Measurements from ENCODE around the gene LMAN1.

The LMAN1 gene, protein sequence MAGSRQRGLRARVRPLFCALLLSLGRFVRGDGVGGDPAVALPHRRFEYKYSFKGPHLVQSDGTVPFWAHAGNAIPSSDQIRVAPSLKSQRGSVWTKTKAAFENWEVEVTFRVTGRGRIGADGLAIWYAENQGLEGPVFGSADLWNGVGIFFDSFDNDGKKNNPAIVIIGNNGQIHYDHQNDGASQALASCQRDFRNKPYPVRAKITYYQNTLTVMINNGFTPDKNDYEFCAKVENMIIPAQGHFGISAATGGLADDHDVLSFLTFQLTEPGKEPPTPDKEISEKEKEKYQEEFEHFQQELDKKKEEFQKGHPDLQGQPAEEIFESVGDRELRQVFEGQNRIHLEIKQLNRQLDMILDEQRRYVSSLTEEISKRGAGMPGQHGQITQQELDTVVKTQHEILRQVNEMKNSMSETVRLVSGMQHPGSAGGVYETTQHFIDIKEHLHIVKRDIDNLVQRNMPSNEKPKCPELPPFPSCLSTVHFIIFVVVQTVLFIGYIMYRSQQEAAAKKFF

GRCh38 chr18:59358712-59359575 is at the start of gene LMAN1:
Gene LMAN1 (minus strand): TSS chr18:59359265. CDS start chr18:59359244, 21 bp downstream.
- peak; percentile 99 for DNase-seq (ENCODE audit: low spot score)

GRCh38 chr18:59402432-59403090 is 43.5 kb upstream of the LMAN1 start:
- peak; percentile 98 for DNase-seq (ENCODE audit: low spot score)

DNA sequence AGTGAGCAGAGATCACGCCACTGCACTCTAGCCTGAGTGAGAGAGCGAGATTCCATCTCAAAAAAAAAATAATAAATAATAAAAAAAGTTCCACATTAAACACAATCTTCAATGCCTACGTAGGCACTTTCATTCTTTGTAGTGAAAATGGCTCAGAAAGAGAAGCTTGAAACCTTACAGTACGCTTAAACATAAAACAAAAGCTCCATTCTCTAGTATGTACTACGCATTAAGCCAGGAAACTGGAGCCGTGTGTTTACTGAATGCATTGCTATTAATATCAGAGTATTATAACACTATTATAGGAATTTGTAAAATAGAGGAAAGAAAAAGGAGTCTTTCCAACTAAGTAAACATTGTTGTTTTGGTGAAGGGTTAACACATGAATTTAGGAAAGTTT is 41.3 kb upstream of the LMAN1 start:
- DNase-seq (ENCODE audit: low spot score) = no peak

- peak; percentile 27 for DNase-seq (ENCODE audit: low spot score)
Observed at GRCh38 chr18:59395226-59396175, 36.4 kb upstream of the LMAN1 start.

DNA sequence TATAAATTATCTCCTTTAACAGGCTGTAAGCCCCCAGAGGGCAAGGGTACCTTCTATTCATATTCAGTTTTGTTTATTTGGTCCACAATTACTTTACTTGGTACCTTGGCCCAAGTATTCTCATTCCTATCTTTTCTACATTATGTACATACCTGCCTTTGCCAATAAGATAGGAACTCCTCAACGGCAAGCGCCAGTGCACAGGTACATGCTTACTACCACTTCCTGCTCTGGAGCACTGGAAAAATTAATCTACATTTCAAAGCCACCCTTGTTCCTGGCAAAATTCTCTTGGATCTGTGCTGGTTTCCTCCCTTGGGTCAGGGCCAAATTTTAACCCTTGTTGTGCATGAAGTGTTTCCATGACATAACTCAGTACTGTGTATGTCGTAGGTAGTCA is 34.3 kb upstream of the LMAN1 start:
- DNase-seq (ENCODE audit: low spot score) = no peak

GRCh38 chr18:59388817-59389216 is 29.8 kb upstream of the LMAN1 start:
- DNase-seq (ENCODE audit: low spot score) = no peak

DNA sequence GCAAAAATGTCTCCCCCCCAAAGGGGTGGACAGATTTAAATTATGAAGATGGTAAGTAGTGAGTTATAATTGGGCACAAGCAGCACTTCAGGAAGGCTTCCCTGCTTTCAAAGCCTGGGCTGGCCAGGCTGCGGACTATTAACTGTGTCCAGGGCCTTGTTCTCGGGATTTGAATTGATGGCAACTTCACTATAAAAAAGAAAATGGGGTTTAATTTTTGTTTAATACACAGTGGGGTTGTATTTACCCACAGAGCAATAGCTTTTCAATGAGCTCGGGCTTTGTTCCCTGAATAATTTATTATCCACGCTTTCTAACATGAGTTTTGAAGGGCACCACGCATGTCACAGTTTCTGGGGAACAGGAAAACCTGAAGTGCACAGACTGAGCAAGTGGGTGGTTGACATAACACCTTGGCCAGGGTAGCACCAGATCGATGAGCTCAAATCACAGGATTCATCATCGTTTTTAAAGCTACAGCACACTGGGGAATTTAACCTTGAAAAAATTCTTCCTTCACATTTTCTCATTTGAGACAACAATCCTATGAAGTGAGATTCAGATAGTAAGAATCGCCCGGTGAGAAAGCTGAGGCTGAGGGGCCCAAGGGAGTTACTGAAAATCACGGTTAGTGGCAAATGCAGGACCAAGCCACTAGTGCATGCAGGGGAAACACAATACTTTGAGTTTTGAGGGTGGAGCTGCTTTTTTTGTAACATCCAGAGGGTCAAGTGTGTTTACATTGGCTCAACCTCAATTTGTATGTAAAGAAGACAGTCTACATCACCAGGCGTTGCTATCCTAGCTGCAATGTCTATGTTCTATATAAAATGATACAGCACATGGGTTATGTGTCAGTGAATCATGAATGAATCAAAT is 28.9 kb upstream of the LMAN1 start:
- DNase-seq (ENCODE audit: low spot score) = no peak

DNA sequence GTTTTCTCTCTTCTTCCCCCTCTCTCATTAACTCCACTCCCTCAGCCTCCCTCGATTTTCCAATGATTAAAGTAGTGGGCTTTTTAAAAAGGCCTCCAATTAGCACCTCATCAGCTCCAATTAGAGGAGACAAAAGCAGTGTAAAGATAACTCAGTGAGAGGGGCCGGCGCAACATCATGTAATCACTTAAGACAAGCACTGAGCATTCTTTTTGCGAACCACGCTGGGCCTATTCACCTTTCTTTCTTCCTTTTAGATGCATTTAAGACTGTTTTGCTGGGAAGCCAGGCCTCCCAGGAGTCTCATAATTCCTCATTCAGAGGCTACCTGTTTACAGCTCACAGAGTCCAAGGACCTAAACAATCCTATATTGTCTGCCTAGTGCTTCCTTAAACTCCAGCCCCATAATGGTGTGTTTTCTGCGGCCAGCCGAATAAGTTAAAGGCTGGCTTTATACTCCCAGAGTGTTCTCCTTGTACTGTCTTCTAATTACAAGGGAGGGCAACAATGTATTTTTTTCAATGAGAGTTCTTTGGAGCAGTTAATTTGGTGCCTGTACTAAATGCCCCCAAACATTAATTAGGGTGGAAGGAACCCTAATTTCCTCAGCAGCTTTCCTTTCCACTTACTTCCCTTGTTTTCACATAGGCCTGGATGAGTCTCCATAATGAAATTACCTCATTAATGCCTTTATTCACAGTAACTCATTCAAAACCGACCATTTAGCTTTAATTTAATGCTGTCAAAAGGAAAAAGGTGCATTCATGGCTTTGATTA is 28.0 kb upstream of the LMAN1 start:
- no peak for DNase-seq (ENCODE audit: low spot score)

GRCh38 chr18:59385191-59385590 is 26.1 kb upstream of the LMAN1 start:
- DNase-seq (ENCODE audit: low spot score) = no peak

GRCh38 chr18:59383851-59384250 is 24.8 kb upstream of the LMAN1 start:
- DNase-seq (ENCODE audit: low spot score) = no peak

- no peak for DNase-seq (ENCODE audit: low spot score)
Observed at GRCh38 chr18:59382383-59382782, 23.3 kb upstream of the LMAN1 start.

DNA sequence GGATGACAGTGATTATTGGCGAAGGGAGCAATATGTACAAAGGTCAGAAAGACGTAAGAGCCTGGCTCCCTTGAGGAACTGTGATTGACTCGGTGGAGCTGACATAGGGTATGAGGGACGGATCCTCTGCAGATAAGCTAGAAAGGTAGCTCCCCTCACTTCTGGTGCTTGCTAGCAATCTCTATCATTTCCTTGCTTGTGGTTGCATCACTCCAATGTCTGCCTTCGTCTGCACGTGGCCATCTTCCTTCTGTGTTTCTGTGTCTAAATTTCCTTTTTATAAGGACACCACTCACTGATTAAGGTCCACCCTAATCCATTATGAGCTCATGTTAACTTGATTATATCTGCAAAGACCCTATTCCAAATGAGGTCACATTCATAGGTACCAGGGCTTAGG is 22.9 kb upstream of the LMAN1 start:
- no peak for DNase-seq (ENCODE audit: low spot score)

DNA sequence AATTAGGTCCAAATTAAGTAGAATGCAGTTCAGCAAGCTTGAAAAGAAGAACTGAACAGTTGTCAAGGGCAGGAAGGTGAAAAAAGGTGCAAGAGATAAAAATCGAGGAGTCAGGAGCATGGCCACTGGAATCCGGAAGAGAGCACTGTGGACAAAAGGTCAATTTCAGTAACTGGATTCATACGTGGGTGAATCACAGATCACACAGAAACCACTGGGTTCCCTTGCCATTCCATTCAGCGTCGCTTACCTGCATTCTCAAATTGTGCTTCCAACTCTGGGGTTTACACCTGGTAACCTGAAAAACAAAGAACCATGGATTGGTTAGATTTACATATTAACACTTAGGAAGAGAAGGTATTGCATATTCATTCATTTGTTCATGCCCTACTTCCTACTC is 21.6 kb upstream of the LMAN1 start:
- no peak for DNase-seq (ENCODE audit: low spot score)

GRCh38 chr18:59379772-59380522 is 20.9 kb upstream of the LMAN1 start:
- no peak for DNase-seq (ENCODE audit: low spot score)

GRCh38 chr18:59377613-59378337 is 18.7 kb upstream of the LMAN1 start:
- DNase-seq (ENCODE audit: low spot score) = no peak

- DNase-seq (ENCODE audit: low spot score) = no peak
Observed at GRCh38 chr18:59376351-59376935, 17.4 kb upstream of the LMAN1 start.

DNA sequence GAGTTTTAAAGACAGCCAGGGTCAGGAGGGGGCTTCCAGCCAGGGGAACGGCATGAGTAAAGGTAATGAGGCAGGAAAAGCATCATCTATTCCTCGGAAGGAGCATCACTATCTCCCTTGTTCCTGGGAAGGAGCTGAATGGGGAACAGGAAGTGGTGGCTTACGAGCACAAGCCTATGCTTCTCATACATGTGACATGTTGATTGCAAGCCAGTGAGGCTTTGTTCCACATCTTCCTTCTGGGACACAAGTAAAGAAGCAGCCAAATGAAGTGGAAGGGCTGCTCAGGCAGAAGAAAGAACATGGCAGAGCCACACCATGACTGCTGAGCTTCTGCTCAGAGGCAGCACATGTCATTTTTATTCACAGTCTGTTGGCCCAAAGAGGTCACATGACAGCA is 15.1 kb upstream of the LMAN1 start:
- DNase-seq (ENCODE audit: low spot score) = no peak

DNA sequence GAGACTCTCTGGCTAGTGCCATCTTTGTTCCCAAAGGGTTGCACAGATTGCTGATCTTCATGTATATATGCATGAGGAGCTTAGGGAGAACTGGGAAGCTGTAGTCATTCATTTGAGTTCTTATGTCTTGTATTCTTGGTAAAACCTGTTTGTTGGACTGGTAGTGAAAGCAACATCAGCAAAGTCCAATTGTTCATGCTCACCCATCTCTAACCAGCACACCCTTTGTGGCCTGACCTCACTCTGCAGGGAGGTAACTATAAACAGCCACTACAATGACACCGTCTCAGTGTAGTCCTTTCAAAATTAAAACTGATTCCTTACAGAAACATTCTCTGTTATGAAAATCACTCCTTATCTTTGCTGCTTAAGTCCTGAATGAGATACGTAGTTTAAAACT is 13.9 kb upstream of the LMAN1 start:
- peak; percentile 26 for DNase-seq (ENCODE audit: low spot score)
